ENCODE data around the gene EPHA3. TPM values are rescaled to one million over a fixed set of nuclear protein-coding genes. Genes with fewer than 3 reads are reported as not detected.

The EPHA3 gene
- total and polyA plus RNA-seq, 11 donors = 1.0 to 9.4 (median 3.5) TPM

- intact Hi-C loops (cut with DNase I) = no loop called here
- no peaks in the 10 kb centered on the region for H3K4me1 ChIP-seq
- no peak for TF ChIP-seq POLR2A (IDR thresholded peaks at IDR 0.05)
- no peak for TF ChIP-seq CTCF (IDR thresholded peaks at IDR 0.05)
- H3K36me3 ChIP-seq = no peaks in the 10 kb centered on the region
- no peaks in the 10 kb centered on the region for H3K9me3 ChIP-seq
- ATAC-seq = no peak
- no peak for DNase-seq
- H3K27me3 ChIP-seq = no peaks in the 10 kb centered on the region
- no peak overlapping the region for H3K27ac ChIP-seq
- no peak overlapping the region for H3K4me3 ChIP-seq
- WGBS, 4 donors = 93 to 99% (median 97%) methylated on average over 2 of the region's 2 CpGs
Measured at GRCh38 chr3:89061259-89061658, 46.2 kb upstream of the EPHA3 start.

- no peaks in the 10 kb centered on the region for H3K27me3 ChIP-seq
- no peaks in the 10 kb centered on the region for H3K36me3 ChIP-seq
- WGBS, 4 donors = 62 to 67% (median 63%) methylated on average over 2 of the region's 2 CpGs
- no peak for ATAC-seq
- DNase-seq = no peak
- H3K4me3 ChIP-seq = no peak overlapping the region
- TF ChIP-seq CTCF (IDR thresholded peaks at IDR 0.05) = no peak
- no peak for TF ChIP-seq POLR2A (IDR thresholded peaks at IDR 0.05)
- no peaks in the 10 kb centered on the region for H3K4me1 ChIP-seq
- no peaks in the 10 kb centered on the region for H3K9me3 ChIP-seq
- H3K27ac ChIP-seq = no peak overlapping the region
- intact Hi-C loops (cut with DNase I) = no loop called here
Measured at GRCh38 chr3:89067736-89068135, 39.7 kb upstream of the EPHA3 start.

GRCh38 chr3:89072642-89073041, 34.8 kb upstream of the EPHA3 start:
- ATAC-seq (no peak), DNase-seq (no peak)
- Histone ChIP-seq H3K4me3 (no peak overlapping the region), H3K36me3 (no peaks in the 10 kb centered on the region), H3K27me3 (no peaks in the 10 kb centered on the region), H3K4me1 (no peaks in the 10 kb centered on the region), H3K9me3 (peaks cover 0 to 10% (median 0%) of the 10 kb centered on the region in 12 donors), H3K27ac (no peak overlapping the region)
- intact Hi-C loops (cut with DNase I) = no loop called here
- TF ChIP-seq CTCF (IDR thresholded peaks at IDR 0.05) (no peak), POLR2A (IDR thresholded peaks at IDR 0.05) (no peak)
- 55 to 71% (median 59%) methylated on average over 2 of the region's 2 CpGs for WGBS, 4 donors

GRCh38 chr3:89079944-89080343, 27.5 kb upstream of the EPHA3 start:
- no peak for ATAC-seq
- 49 to 73% (median 64%) methylated on average over 1 of the region's 1 CpG for WGBS, 4 donors
- H3K27me3 ChIP-seq = no peaks in the 10 kb centered on the region
- no peak for TF ChIP-seq POLR2A (IDR thresholded peaks at IDR 0.05)
- no peak for TF ChIP-seq CTCF (IDR thresholded peaks at IDR 0.05)
- DNase-seq = no peak
- H3K36me3 ChIP-seq = no peaks in the 10 kb centered on the region
- H3K4me1 ChIP-seq = no peaks in the 10 kb centered on the region
- H3K27ac ChIP-seq = no peak overlapping the region
- intact Hi-C loops (cut with DNase I) = no loop called here
- H3K4me3 ChIP-seq = no peak overlapping the region
- H3K9me3 ChIP-seq = peaks cover 0 to 10% (median 0%) of the 10 kb centered on the region in 12 donors
